Upper lobe of left lung (tissue), 6 donors: ENCODE measurements around the gene KMO. TPM values are rescaled to one million over a fixed set of nuclear protein-coding genes. Genes with fewer than 3 reads are reported as not detected.

Source experiments
- ATAC-seq, 2 donors: fragments of 200-7000 bp; cut with Tn5 transposase; one replicate each; pipeline ENCODE4 v1.9.1; 2022; ENCODE audit warnings: mild to moderate bottlenecking in 2 of 2, moderate library complexity in 2 of 2; ENCODE audit not compliant: low FRiP score in 2 of 2
- DNase-seq, 2 donors: peaks; one replicate each; pipeline ENCODE4 v3.0.0-alpha.2; 2019 to 2020
- H3K27ac ChIP-seq, 4 donors: fragments of 200-600 bp; sonication (generic); one replicate each; pipeline ENCODE4 v1.5.1; 2016 to 2019
- H3K27me3 ChIP-seq, 4 donors: fragments of 200-600 bp; sonication (generic); one replicate each; pipeline ENCODE4 v1.5.1; 2017 to 2019
- H3K36me3 ChIP-seq, 4 donors: fragments of 200-600 bp; sonication (generic); one replicate each; pipeline ENCODE4 v1.5.1; 2016 to 2019
- H3K4me1 ChIP-seq, 4 donors: fragments of 200-600 bp; sonication (generic); one replicate each; pipeline ENCODE4 v1.5.1; 2018 to 2019
- H3K4me3 ChIP-seq, 4 donors: fragments of 200-600 bp; sonication (generic); one replicate each; pipeline ENCODE4 v1.5.1; 2017 to 2019; ENCODE audit warnings: mild to moderate bottlenecking in 2 of 4, moderate library complexity in 1 of 4
- H3K9me3 ChIP-seq, 4 donors: fragments of 200-600 bp; sonication (generic); one replicate each; pipeline ENCODE4 v1.5.1; 2018 to 2019
- EP300 ChIP-seq, 4 donors: sonication (generic); formaldehyde crosslinking; IDR thresholded peaks; one replicate each; pipeline ENCODE4 v1.5.1; 2017; ENCODE audit warnings: antibody characterized with exemption in 4 of 4, control low read depth in 2 of 4
- POLR2A ChIP-seq, 4 donors: fragments of 450-650 bp; IDR thresholded peaks; one replicate each; pipeline ENCODE4 v1.5.1; 2016 to 2017; ENCODE audit warnings: antibody characterized with exemption in 4 of 4, mild to moderate bottlenecking in 2 of 4
- POLR2AphosphoS5 ChIP-seq, 2 donors: sonication (generic); formaldehyde crosslinking; IDR thresholded peaks; one replicate each; pipeline ENCODE4 v1.5.1; 2017; ENCODE audit warnings: antibody characterized with exemption in 2 of 2
- WGBS, 2 donors: methylation state at CpG; one replicate each; pipeline ENCODE4 v1.1.5; 2017 to 2018; 5-methylcytosine and 5-hydroxymethylcytosine counted together
- total RNA-seq, 6 donors: library from RNA; depleted of rRNA in 4 of 6; stranded (reverse); fragments of >200 nt in 4 of 6; gene quantifications; one replicate each; pipeline versions ENCODE4 v1.1.0 to v1.2.1, GENCODE V29; 2016 to 2021
- TF ChIP-seq, protein P1 (sequence below), 6 experiments: fragments of 450-650 bp in 4 of 6; fragments of 200-600 bp in 2 of 6; sonication (generic) in 2 of 6; IDR thresholded peaks; one replicate each; pipeline ENCODE4 v1.5.1; 2016 to 2019; ENCODE audit warnings: antibody characterized with exemption in 6 of 6
- donor health status: DM: no; HTN: no; CAD: no; lungs with moderate emphysema.
- donor health status: DM: no; HTN: yes; CAD: no; lungs with severe emphysema.

Gene KMO
- total RNA-seq, 6 donors from 2014 or later = 5.5 to 19.9 (median 9.7) TPM

- 96 to 98% methylated on average over 2 of the region's 2 CpGs for WGBS, 2 donors
- Histone ChIP-seq H3K9me3 (no peaks in the 10 kb centered on the region), H3K36me3 (peaks cover 0 to 10% (median under 1%) of the 10 kb centered on the region in 4 donors), H3K4me3 (no peak overlapping the region), H3K27me3 (no peaks in the 10 kb centered on the region), H3K4me1 (no peaks in the 10 kb centered on the region), H3K27ac (no peak overlapping the region)
- DNase-seq (no peak), ATAC-seq (no peak)
- no peak for TF ChIP-seq EP300 (IDR thresholded peaks at IDR 0.05)
- TF ChIP-seq POLR2AphosphoS5 (IDR thresholded peaks at IDR 0.05) = no peak
- TF ChIP-seq, protein P1, sequence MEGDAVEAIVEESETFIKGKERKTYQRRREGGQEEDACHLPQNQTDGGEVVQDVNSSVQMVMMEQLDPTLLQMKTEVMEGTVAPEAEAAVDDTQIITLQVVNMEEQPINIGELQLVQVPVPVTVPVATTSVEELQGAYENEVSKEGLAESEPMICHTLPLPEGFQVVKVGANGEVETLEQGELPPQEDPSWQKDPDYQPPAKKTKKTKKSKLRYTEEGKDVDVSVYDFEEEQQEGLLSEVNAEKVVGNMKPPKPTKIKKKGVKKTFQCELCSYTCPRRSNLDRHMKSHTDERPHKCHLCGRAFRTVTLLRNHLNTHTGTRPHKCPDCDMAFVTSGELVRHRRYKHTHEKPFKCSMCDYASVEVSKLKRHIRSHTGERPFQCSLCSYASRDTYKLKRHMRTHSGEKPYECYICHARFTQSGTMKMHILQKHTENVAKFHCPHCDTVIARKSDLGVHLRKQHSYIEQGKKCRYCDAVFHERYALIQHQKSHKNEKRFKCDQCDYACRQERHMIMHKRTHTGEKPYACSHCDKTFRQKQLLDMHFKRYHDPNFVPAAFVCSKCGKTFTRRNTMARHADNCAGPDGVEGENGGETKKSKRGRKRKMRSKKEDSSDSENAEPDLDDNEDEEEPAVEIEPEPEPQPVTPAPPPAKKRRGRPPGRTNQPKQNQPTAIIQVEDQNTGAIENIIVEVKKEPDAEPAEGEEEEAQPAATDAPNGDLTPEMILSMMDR (IDR thresholded peaks at IDR 0.05) = no peak
- TF ChIP-seq POLR2A (IDR thresholded peaks at IDR 0.05) = no peak
These were observed 98.7 kb downstream of the KMO start for GRCh38 chr1:241630899-241631298.

DNA sequence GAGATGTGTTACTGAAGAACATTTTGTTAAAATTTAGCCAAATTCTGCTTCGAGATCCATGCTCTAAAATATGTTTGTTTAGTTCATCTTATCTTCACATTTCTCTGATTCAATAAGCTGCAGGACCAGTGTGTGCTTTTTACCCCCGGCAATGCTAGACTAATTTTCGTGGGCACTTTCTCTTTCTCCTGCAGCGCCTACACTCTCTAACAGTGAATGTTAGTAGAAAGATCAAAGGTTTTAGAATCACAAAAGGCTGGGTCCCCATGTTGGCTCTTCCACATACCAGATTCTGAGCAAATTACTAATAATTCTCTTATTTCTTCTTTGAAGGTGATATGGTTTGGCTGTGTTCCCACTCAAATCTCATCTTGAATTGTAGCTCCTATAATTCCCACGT, 99.5 kb downstream of the KMO start:
- no peak for ATAC-seq
- H3K4me1 ChIP-seq = no peaks in the 10 kb centered on the region
- H3K9me3 ChIP-seq = no peaks in the 10 kb centered on the region
- TF ChIP-seq EP300 (IDR thresholded peaks at IDR 0.05) (no peak), POLR2AphosphoS5 (IDR thresholded peaks at IDR 0.05) (no peak)
- H3K36me3 ChIP-seq = peaks cover 0 to 10% (median under 1%) of the 10 kb centered on the region in 4 donors
- H3K27me3 ChIP-seq = no peaks in the 10 kb centered on the region
- H3K4me3 ChIP-seq = no peak overlapping the region
- no peak overlapping the region for H3K27ac ChIP-seq
- 89 to 93% methylated on average over 5 of the region's 5 CpGs for WGBS, 2 donors
- no peak for DNase-seq

DNA sequence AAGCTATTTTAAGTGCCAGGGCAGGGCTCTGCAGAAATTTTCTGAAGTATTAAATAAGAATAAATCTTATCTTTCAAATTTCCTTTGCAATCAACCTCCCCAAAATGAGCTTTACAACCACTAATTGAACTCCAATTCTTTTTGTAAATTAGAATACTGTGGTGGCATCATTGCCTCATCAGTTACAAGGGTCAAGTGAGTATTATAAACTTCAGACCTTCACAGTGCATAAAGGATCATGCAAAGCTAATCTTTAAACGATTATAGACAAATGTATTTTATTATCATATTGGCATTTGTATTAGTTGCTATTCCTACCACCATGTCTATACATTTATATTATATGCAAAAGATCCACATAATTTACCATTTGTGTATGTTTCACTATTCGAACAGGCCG, 100.8 kb downstream of the KMO start:
- Histone ChIP-seq H3K27ac (no peak overlapping the region), H3K4me3 (no peak overlapping the region), H3K27me3 (no peaks in the 10 kb centered on the region), H3K9me3 (no peaks in the 10 kb centered on the region), H3K36me3 (peaks cover 0 to 10% (median under 1%) of the 10 kb centered on the region in 4 donors), H3K4me1 (peaks cover 2 to 7% (median 5%) of the 10 kb centered on the region in 4 donors)
- no peak for ATAC-seq
- TF ChIP-seq POLR2AphosphoS5 (IDR thresholded peaks at IDR 0.05) = no peak
- no peak for DNase-seq
- WGBS, 2 donors = 88 to 97% methylated on average over 3 of the region's 3 CpGs

- 82 to 85% methylated on average over 4 of the region's 4 CpGs for WGBS, 2 donors
- TF ChIP-seq EP300 (IDR thresholded peaks at IDR 0.05) (no peak), POLR2AphosphoS5 (IDR thresholded peaks at IDR 0.05) (no peak), POLR2A (IDR thresholded peaks at IDR 0.05) (no peak)
- TF ChIP-seq, protein P1 (IDR thresholded peaks at IDR 0.05) = no peak
- DNase-seq (no peak), ATAC-seq (no peak)
- Histone ChIP-seq H3K9me3 (no peaks in the 10 kb centered on the region), H3K36me3 (peaks cover 0 to 10% (median under 1%) of the 10 kb centered on the region in 4 donors), H3K27ac (no peak overlapping the region), H3K4me3 (no peak overlapping the region), H3K27me3 (no peaks in the 10 kb centered on the region), H3K4me1 (peaks cover 9 to 20% (median 16%) of the 10 kb centered on the region in 4 donors)
These were observed 103.5 kb downstream of the KMO start for GRCh38 chr1:241635556-241636152.

- DNase-seq (no peak), ATAC-seq (no peak)
- Histone ChIP-seq H3K4me1 (peaks cover 12 to 25% (median 20%) of the 10 kb centered on the region in 4 donors), H3K27me3 (no peaks in the 10 kb centered on the region), H3K9me3 (no peaks in the 10 kb centered on the region), H3K36me3 (peaks cover 0 to 10% (median under 1%) of the 10 kb centered on the region in 4 donors), H3K27ac (no peak overlapping the region), H3K4me3 (no peak overlapping the region)
- TF ChIP-seq EP300 (IDR thresholded peaks at IDR 0.05) (no peak), POLR2AphosphoS5 (IDR thresholded peaks at IDR 0.05) (no peak), POLR2A (IDR thresholded peaks at IDR 0.05) (no peak)
- TF ChIP-seq, protein P1 (IDR thresholded peaks at IDR 0.05) = no peak
- WGBS, 2 donors = 66 to 73% methylated on average over 1 of the region's 1 CpG
These were observed 104.1 kb downstream of the KMO start for GRCh38 chr1:241636291-241636690.

- Histone ChIP-seq H3K4me1 (peaks cover 12 to 25% (median 20%) of the 10 kb centered on the region in 4 donors), H3K27me3 (no peaks in the 10 kb centered on the region), H3K9me3 (no peaks in the 10 kb centered on the region), H3K36me3 (peaks cover 0 to 10% (median under 1%) of the 10 kb centered on the region in 4 donors), H3K27ac (no peak overlapping the region), H3K4me3 (no peak overlapping the region)
- ATAC-seq (no peak), DNase-seq (no peak)
- TF ChIP-seq, protein P1 (IDR thresholded peaks at IDR 0.05) = no peak
- TF ChIP-seq EP300 (IDR thresholded peaks at IDR 0.05) (no peak), POLR2AphosphoS5 (IDR thresholded peaks at IDR 0.05) (no peak), POLR2A (IDR thresholded peaks at IDR 0.05) (no peak)
These were observed 104.9 kb downstream of the KMO start for GRCh38 chr1:241637046-241637590.
